Psoas muscle (tissue), 8 donors: Measurements from ENCODE around the gene APOA4. TPM values are rescaled to one million over a fixed set of nuclear protein-coding genes. Genes with fewer than 3 reads are reported as not detected.

Experiments used
- ATAC-seq, 4 donors: fragments of 200-7000 bp; cut with Tn5 transposase; one replicate each; pipeline ENCODE4 v1.9.1; 2020; ENCODE audit warnings: moderate library complexity in 3 of 4, mild to moderate bottlenecking in 2 of 4
- DNase-seq, 2 donors: peaks; one replicate each; pipeline ENCODE4 v3.0.0-alpha.2; 2020
- H3K27ac ChIP-seq: fragments of 200-600 bp; one replicate; pipeline ENCODE4 v1.8.0; 2022
- H3K27me3 ChIP-seq, 3 donors: fragments of 200-600 bp in 1 of 3; one replicate each; pipeline versions ENCODE4 v1.6.1 to v1.8.0; 2013 to 2022; ENCODE audit warnings: low read length in 2 of 3, mild to moderate bottlenecking in 2 of 3, moderate library complexity in 1 of 3; ENCODE audit not compliant: insufficient read depth in 3 of 3
- H3K36me3 ChIP-seq, 2 donors: fragments of 200-600 bp in 1 of 2; one replicate each; pipeline versions ENCODE4 v1.6.1 to v1.8.0; 2013 to 2022; ENCODE audit warnings: low read depth in 1 of 2, mild to moderate bottlenecking in 1 of 2, moderate library complexity in 1 of 2; ENCODE audit not compliant: insufficient read depth in 1 of 2
- H3K4me1 ChIP-seq: fragments of 200-600 bp; one replicate; pipeline ENCODE4 v1.8.0; 2022
- H3K4me3 ChIP-seq: fragments of 200-600 bp; one replicate; pipeline ENCODE4 v1.8.0; 2022; ENCODE audit warnings: mild to moderate bottlenecking
- H3K9me3 ChIP-seq: fragments of 200-600 bp; one replicate; pipeline ENCODE4 v1.8.0; 2022
- WGBS, 3 donors: extraction: QIAGEN DNeasy Blood & Tissue Kit; methylation state at CpG; one replicate each; pipeline versions ENCODE4 v1.1.6 to v1.1.7; 2013; 5-methylcytosine and 5-hydroxymethylcytosine counted together
- intact Hi-C, 2 donors: fragments of 100-400 bp; cut with DNase I; formaldehyde crosslinking; loops; one replicate each; pipeline versions ENCODE4 v1.11.0 to v1.14.2; 2022
- polyA plus RNA-seq, 3 donors: library from polyadenylated mRNA; stranded (reverse); fragments of 200-250 nt; gene quantifications; one replicate each; pipeline ENCODE4 v1.2.3, GENCODE V29; 2013
- total RNA-seq, 4 donors: library from RNA; stranded (reverse); fragmentation: NEBNext Ultra II Directional in 2 of 4; extraction: Animal tissue kit (Norgen Biotek cat#: 25700) in 2 of 4; gene quantifications; one replicate each; pipeline versions ENCODE4 v1.2.1 to v1.2.4, GENCODE V29; 2021 to 2023
- TF ChIP-seq, protein P1 (sequence below): fragments of 200-600 bp; IDR thresholded peaks from one replicate; pipeline ENCODE4 v1.8.0; 2022; ENCODE audit warnings: antibody characterized with exemption
- donor health status: healthy with polysubstance abuse.
- donor health status: DM: no; HTN: no; CAD: no; lungs with moderate emphysema.
- donor health status: Bipolar disorder and iron deficiency.
- donor health status: healthy.
- donor health status: DM: yes; HTN: yes; CAD: no.
- donor health status: DM: no; HTN: no; CAD: no.
- donor health status: DM: no; HTN: no; CAD: no.
- donor health status: DM: yes; HTN: yes; CAD: no.

APOA4 gene
- total and polyA plus RNA-seq, 7 donors: 0.44 to 6.0 (median 0.50) TPM; not detected in 4

DNA sequence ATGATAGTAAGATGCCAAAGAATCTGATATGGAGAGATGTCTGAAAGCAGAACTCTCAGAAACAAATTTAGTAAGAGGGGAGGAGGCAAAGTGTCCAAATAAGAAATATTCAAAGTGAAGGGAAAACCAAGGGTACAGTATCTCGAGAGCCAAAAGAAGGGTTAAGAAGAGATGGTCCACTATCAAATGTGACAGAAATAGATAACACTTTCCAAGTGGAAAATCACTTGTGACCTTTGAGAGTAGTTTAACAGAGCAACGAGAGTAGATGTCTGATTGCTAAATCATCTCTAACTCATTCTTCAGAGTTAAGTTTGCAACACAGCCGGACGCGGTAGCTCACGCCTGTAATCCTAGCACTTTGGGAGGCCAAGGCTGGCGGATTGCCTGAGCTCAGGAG, 46.0 kb downstream of the APOA4 start:
- no peaks in the 10 kb centered on the region for H3K27me3 ChIP-seq
- H3K4me1 ChIP-seq: peaks cover 4% of the 10 kb centered on the region
- no peak for DNase-seq
- ATAC-seq: no peak
- peaks cover 6 to 63% of the 10 kb centered on the region in 2 donors for H3K36me3 ChIP-seq
- intact Hi-C loops: no loop called here
- no peaks in the 10 kb centered on the region for H3K9me3 ChIP-seq
- TF ChIP-seq, protein P1, sequence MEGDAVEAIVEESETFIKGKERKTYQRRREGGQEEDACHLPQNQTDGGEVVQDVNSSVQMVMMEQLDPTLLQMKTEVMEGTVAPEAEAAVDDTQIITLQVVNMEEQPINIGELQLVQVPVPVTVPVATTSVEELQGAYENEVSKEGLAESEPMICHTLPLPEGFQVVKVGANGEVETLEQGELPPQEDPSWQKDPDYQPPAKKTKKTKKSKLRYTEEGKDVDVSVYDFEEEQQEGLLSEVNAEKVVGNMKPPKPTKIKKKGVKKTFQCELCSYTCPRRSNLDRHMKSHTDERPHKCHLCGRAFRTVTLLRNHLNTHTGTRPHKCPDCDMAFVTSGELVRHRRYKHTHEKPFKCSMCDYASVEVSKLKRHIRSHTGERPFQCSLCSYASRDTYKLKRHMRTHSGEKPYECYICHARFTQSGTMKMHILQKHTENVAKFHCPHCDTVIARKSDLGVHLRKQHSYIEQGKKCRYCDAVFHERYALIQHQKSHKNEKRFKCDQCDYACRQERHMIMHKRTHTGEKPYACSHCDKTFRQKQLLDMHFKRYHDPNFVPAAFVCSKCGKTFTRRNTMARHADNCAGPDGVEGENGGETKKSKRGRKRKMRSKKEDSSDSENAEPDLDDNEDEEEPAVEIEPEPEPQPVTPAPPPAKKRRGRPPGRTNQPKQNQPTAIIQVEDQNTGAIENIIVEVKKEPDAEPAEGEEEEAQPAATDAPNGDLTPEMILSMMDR: no peak
- no peak overlapping the region for H3K4me3 ChIP-seq
- WGBS, 3 donors: 43 to 76% (median 50%) methylated on average over 7 of the region's 7 CpGs
- H3K27ac ChIP-seq: no peak overlapping the region

DNA sequence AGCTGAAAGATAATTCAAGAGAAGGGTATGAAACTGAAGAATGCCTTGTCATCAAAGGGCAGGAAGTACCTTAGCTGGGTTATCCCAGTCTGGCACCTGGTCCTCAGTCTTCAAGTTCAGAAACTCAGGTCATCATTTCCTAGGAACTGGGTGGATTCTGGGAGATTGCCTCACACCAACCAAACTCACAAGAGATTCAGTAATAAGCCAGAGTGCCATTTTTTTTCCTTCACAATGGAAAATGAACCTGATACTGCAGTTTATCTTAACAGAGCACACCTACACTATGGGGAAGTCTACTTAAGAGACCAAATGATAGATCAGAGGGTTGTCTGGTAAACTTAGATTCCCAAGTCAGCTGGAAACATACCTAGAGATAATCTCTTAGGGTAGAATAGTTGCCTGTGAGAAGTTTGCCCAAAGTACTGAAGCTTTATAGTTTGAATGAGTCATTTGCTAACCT, 46.6 kb downstream of the APOA4 start:
- Histone ChIP-seq H3K27me3 (no peaks in the 10 kb centered on the region), H3K4me1 (peaks cover 8% of the 10 kb centered on the region), H3K9me3 (no peaks in the 10 kb centered on the region), H3K36me3 (peaks cover 4 to 58% of the 10 kb centered on the region in 2 donors), H3K27ac (no peak overlapping the region), H3K4me3 (no peak overlapping the region)
- ATAC-seq (no peak), DNase-seq (no peak)
- intact Hi-C loops: no loop called here
- TF ChIP-seq, protein P1: no peak

- Histone ChIP-seq H3K27me3 (no peaks in the 10 kb centered on the region), H3K9me3 (no peaks in the 10 kb centered on the region), H3K4me1 (peaks cover 14% of the 10 kb centered on the region), H3K36me3 (peaks cover 4 to 53% of the 10 kb centered on the region in 2 donors), H3K4me3 (no peak overlapping the region), H3K27ac (no peak overlapping the region)
- DNase-seq (no peak), ATAC-seq (no peak)
- WGBS, 3 donors: 83 to 97% (median 93%) methylated on average over 5 of the region's 5 CpGs
- TF ChIP-seq, protein P1: no peak
- intact Hi-C loops: no loop called here
These were observed 47.1 kb downstream of the APOA4 start for GRCh38 chr11:116775975-116776374.

DNA sequence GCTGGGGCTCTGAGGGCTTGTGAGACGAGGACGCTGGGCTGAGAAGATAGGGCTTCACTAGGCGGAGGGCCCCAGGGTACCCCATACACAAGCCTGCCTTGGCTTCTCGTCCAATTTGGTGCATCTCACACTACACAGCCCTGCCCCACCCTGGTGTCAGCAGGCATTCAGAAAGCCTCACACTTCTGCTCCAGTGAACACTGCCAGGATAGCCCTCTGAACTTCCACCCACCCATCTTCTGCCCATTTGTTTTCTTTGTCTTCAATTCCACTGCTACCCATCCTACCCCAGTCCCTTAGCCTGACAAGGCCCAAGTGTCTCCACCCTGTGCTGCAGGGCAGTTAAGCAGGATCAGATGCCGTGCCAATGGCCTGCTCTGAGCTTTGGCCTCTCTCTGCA, 48.4 kb downstream of the APOA4 start:
- H3K4me3 ChIP-seq: no peak overlapping the region
- peaks cover 4 to 43% of the 10 kb centered on the region in 2 donors for H3K36me3 ChIP-seq
- DNase-seq: no peak
- no peak for ATAC-seq
- TF ChIP-seq, protein P1: no peak
- intact Hi-C loops: loop anchor here in 1 of 2 donors (5.0 kb wide), 1 partner anchor 458 kb away; the partner anchor contains the start of genes PCSK7 and RNF214
- no peak overlapping the region for H3K27ac ChIP-seq
- WGBS, 3 donors: 87 to 93% (median 88%) methylated on average over 5 of the region's 5 CpGs
- H3K4me1 ChIP-seq: peaks cover 18% of the 10 kb centered on the region
- no peaks in the 10 kb centered on the region for H3K9me3 ChIP-seq
- no peaks in the 10 kb centered on the region for H3K27me3 ChIP-seq
